ENCODE measurements around the gene RARA. TPM values are rescaled to one million over a fixed set of nuclear protein-coding genes. Genes with fewer than 3 reads are reported as not detected.
A peak's percentile ranks its signal among the peaks of the same experiment; 100 is the strongest.
"Not testable (repeated sequence)": the region's sequence is repeated elsewhere in the genome, so short reads cannot be mapped to it uniquely, and the experiment has no call there.

Gene RARA
- polyA plus RNA-seq, 1 donor: 47.0 TPM

- no peaks in the 10 kb centered on the region for H3K9me3 ChIP-seq (ENCODE audit: control insufficient read depth, low read depth, low read length)
- no peaks in the 10 kb centered on the region for H3K4me1 ChIP-seq (ENCODE audit: control insufficient read depth, insufficient read depth, low read length)
- H3K36me3 ChIP-seq (ENCODE audit: control insufficient read depth, insufficient read depth, low read length): peaks cover 7% of the 10 kb centered on the region
- no peak for DNase-seq
- WGBS (ENCODE audit: insufficient coverage, low lambda C conversion rate): 80% methylated on average over 1 of the region's 5 CpGs
- no peak overlapping the region for H3K27ac ChIP-seq (ENCODE audit: low read length)
- no peak overlapping the region for H3K4me3 ChIP-seq (ENCODE audit: low read length)
- H3K27me3 ChIP-seq (ENCODE audit: control insufficient read depth, insufficient read depth, low read length): no peaks in the 10 kb centered on the region
Measured at GRCh38 chr17:40295488-40296436, 13.2 kb upstream of the RARA start.

GRCh38 chr17:40297511-40297910 lies 11.5 kb upstream of the RARA start:
- no peak overlapping the region for H3K4me3 ChIP-seq (ENCODE audit: low read length)
- no peak overlapping the region for H3K27ac ChIP-seq (ENCODE audit: low read length)
- WGBS (ENCODE audit: insufficient coverage, low lambda C conversion rate): no CpG with 5 or more reads among the region's 2 CpGs
- no peaks in the 10 kb centered on the region for H3K27me3 ChIP-seq (ENCODE audit: control insufficient read depth, insufficient read depth, low read length)
- no peaks in the 10 kb centered on the region for H3K9me3 ChIP-seq (ENCODE audit: control insufficient read depth, low read depth, low read length)
- no peaks in the 10 kb centered on the region for H3K4me1 ChIP-seq (ENCODE audit: control insufficient read depth, insufficient read depth, low read length)
- no peak for DNase-seq
- peaks cover 7% of the 10 kb centered on the region for H3K36me3 ChIP-seq (ENCODE audit: control insufficient read depth, insufficient read depth, low read length)

GRCh38 chr17:40298726-40299125 lies 10.3 kb upstream of the RARA start:
- no CpG with 5 or more reads among the region's 3 CpGs for WGBS (ENCODE audit: insufficient coverage, low lambda C conversion rate)
- DNase-seq: no peak
- Histone ChIP-seq H3K36me3 (ENCODE audit: control insufficient read depth, insufficient read depth, low read length) (peaks cover 7% of the 10 kb centered on the region), H3K9me3 (ENCODE audit: control insufficient read depth, low read depth, low read length) (no peaks in the 10 kb centered on the region), H3K27ac (ENCODE audit: low read length) (no peak overlapping the region), H3K4me1 (ENCODE audit: control insufficient read depth, insufficient read depth, low read length) (peaks cover 5% of the 10 kb centered on the region), H3K27me3 (ENCODE audit: control insufficient read depth, insufficient read depth, low read length) (no peaks in the 10 kb centered on the region), H3K4me3 (ENCODE audit: low read length) (no peak overlapping the region)

GRCh38 chr17:40299159-40299757 lies 9.7 kb upstream of the RARA start:
- not testable (repeated sequence) for H3K36me3 ChIP-seq (ENCODE audit: control insufficient read depth, insufficient read depth, low read length); H3K27me3 ChIP-seq (ENCODE audit: control insufficient read depth, insufficient read depth, low read length); H3K9me3 ChIP-seq (ENCODE audit: control insufficient read depth, low read depth, low read length); H3K27ac ChIP-seq (ENCODE audit: low read length); H3K4me1 ChIP-seq (ENCODE audit: control insufficient read depth, insufficient read depth, low read length); H3K4me3 ChIP-seq (ENCODE audit: low read length); DNase-seq
- WGBS (ENCODE audit: insufficient coverage, low lambda C conversion rate): no CpG with 5 or more reads among the region's 7 CpGs

GRCh38 chr17:40301315-40301714 lies 7.7 kb upstream of the RARA start:
- H3K36me3 ChIP-seq (ENCODE audit: control insufficient read depth, insufficient read depth, low read length): peaks cover 3% of the 10 kb centered on the region
- H3K27me3 ChIP-seq (ENCODE audit: control insufficient read depth, insufficient read depth, low read length): no peaks in the 10 kb centered on the region
- H3K4me1 ChIP-seq (ENCODE audit: control insufficient read depth, insufficient read depth, low read length): peaks cover 10% of the 10 kb centered on the region
- H3K9me3 ChIP-seq (ENCODE audit: control insufficient read depth, low read depth, low read length): no peaks in the 10 kb centered on the region
- WGBS (ENCODE audit: insufficient coverage, low lambda C conversion rate): no CpG with 5 or more reads among the region's 4 CpGs
- DNase-seq: no peak
- H3K4me3 ChIP-seq (ENCODE audit: low read length): no peak overlapping the region
- no peak overlapping the region for H3K27ac ChIP-seq (ENCODE audit: low read length)

- peak overlapping the region; percentile 30 for H3K27ac ChIP-seq (ENCODE audit: low read length)
- DNase-seq: peak in 1 of 2 donors; percentile 58
- peaks cover 28% of the 10 kb centered on the region for H3K4me1 ChIP-seq (ENCODE audit: control insufficient read depth, insufficient read depth, low read length)
- H3K4me3 ChIP-seq (ENCODE audit: low read length): no peak overlapping the region
- peaks cover 3% of the 10 kb centered on the region for H3K36me3 ChIP-seq (ENCODE audit: control insufficient read depth, insufficient read depth, low read length)
- 60% methylated on average over 1 of the region's 4 CpGs for WGBS (ENCODE audit: insufficient coverage, low lambda C conversion rate)
- H3K9me3 ChIP-seq (ENCODE audit: control insufficient read depth, low read depth, low read length): no peaks in the 10 kb centered on the region
- no peaks in the 10 kb centered on the region for H3K27me3 ChIP-seq (ENCODE audit: control insufficient read depth, insufficient read depth, low read length)
Measured at GRCh38 chr17:40303009-40303657, 5.8 kb upstream of the RARA start.

GRCh38 chr17:40303708-40304551 lies 5.0 kb upstream of the RARA start:
- Histone ChIP-seq H3K27ac (ENCODE audit: low read length) (peak overlapping the region; percentile 54), H3K9me3 (ENCODE audit: control insufficient read depth, low read depth, low read length) (no peaks in the 10 kb centered on the region), H3K4me1 (ENCODE audit: control insufficient read depth, insufficient read depth, low read length) (peaks cover 36% of the 10 kb centered on the region), H3K4me3 (ENCODE audit: low read length) (no peak overlapping the region), H3K27me3 (ENCODE audit: control insufficient read depth, insufficient read depth, low read length) (no peaks in the 10 kb centered on the region), H3K36me3 (ENCODE audit: control insufficient read depth, insufficient read depth, low read length) (peaks cover 3% of the 10 kb centered on the region)
- WGBS (ENCODE audit: insufficient coverage, low lambda C conversion rate): 50% methylated on average over 1 of the region's 5 CpGs
- peak in 1 of 2 donors; percentile 41 for DNase-seq

- H3K36me3 ChIP-seq (ENCODE audit: control insufficient read depth, insufficient read depth, low read length); DNase-seq; H3K9me3 ChIP-seq (ENCODE audit: control insufficient read depth, low read depth, low read length); H3K4me3 ChIP-seq (ENCODE audit: low read length); H3K27me3 ChIP-seq (ENCODE audit: control insufficient read depth, insufficient read depth, low read length): not testable (repeated sequence)
- H3K4me1 ChIP-seq (ENCODE audit: control insufficient read depth, insufficient read depth, low read length): peaks cover 39% of the 10 kb centered on the region
- WGBS (ENCODE audit: insufficient coverage, low lambda C conversion rate): no CpG with 5 or more reads among the region's 5 CpGs
- H3K27ac ChIP-seq (ENCODE audit: low read length): peak overlapping the region; percentile 54
Measured at GRCh38 chr17:40304552-40304863, 4.5 kb upstream of the RARA start.

- not testable (repeated sequence) for H3K4me3 ChIP-seq (ENCODE audit: low read length); H3K27me3 ChIP-seq (ENCODE audit: control insufficient read depth, insufficient read depth, low read length); DNase-seq; H3K36me3 ChIP-seq (ENCODE audit: control insufficient read depth, insufficient read depth, low read length); H3K9me3 ChIP-seq (ENCODE audit: control insufficient read depth, low read depth, low read length)
- WGBS (ENCODE audit: insufficient coverage, low lambda C conversion rate): no CpG with 5 or more reads among the region's 5 CpGs
- H3K27ac ChIP-seq (ENCODE audit: low read length): peak overlapping the region; percentile 54
- H3K4me1 ChIP-seq (ENCODE audit: control insufficient read depth, insufficient read depth, low read length): peaks cover 42% of the 10 kb centered on the region
Measured at GRCh38 chr17:40304866-40305265, 4.1 kb upstream of the RARA start.

- Histone ChIP-seq H3K9me3 (ENCODE audit: control insufficient read depth, low read depth, low read length) (no peaks in the 10 kb centered on the region), H3K27ac (ENCODE audit: low read length) (peak overlapping the region; percentile 73), H3K4me1 (ENCODE audit: control insufficient read depth, insufficient read depth, low read length) (peaks cover 56% of the 10 kb centered on the region), H3K27me3 (ENCODE audit: control insufficient read depth, insufficient read depth, low read length) (no peaks in the 10 kb centered on the region), H3K4me3 (ENCODE audit: low read length) (no peak overlapping the region), H3K36me3 (ENCODE audit: control insufficient read depth, insufficient read depth, low read length) (no peaks in the 10 kb centered on the region)
- WGBS (ENCODE audit: insufficient coverage, low lambda C conversion rate): no CpG with 5 or more reads among the region's 2 CpGs
- no peak for DNase-seq
Measured at GRCh38 chr17:40306395-40306794, 2.6 kb upstream of the RARA start.
